NCI-H524 treated with DMSO at 0.1 percent for 48 hours (cell line): ENCODE measurements around the gene S100PBP.

Source experiments
- DNase-seq: peaks from one replicate; lab custom pipeline; 2025; lab: John Stamatoyannopoulos, UW

S100PBP gene

DNA sequence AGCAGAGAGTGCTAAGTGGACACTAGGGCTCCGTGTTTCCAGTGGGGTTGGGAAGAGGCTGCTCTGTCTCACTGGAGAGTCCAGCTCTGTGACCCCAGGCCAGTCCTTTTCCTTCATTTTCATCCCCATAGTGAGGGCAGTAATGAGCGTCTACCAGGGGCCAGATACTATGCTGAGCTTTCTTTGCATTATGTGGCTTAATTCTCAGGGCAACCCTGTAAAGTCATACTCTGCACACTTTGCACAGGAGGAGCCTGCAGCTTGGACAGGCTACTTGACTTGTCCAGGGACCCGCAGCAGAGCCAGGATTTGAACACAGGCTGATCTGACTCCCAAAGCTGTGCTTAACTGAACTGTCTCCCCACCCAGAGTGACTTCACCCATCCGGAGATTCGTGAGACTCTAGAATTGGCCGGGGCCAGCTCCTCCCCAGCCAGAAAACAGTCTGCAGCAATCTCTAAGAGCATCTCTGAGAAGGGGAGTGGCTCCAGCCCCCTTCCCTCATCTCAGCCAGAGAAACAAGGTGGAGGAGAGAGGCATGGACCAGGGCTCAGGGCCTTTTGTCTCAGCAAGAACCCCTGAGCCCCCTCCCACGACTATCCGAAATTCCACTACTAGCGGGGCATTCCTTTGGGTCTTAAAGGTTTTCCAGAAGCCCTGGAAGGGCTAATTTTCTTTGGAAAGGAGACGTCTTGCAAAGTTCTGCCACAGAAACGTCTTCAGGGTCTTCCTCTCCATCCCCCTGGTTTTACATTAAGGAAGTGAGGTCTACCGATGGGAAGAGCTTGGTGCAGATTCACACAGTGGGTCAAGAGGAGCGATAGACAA is 54.1 kb downstream of the S100PBP start:
- no peak for DNase-seq

DNA sequence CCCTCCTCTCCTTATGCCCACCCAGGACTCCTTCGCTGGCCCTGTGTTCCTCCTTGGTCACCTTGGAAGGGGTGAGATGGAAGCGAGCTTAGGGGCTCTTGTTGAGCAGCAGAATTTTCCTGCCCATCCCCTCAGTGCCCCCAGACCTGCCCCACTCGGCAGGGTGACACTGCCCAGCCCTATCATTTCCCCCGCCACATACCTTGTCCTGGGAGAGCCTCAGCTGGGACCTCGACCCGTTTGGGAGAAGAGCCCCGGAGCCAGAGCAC is 54.7 kb downstream of the S100PBP start:
- DNase-seq = no peak

DNA sequence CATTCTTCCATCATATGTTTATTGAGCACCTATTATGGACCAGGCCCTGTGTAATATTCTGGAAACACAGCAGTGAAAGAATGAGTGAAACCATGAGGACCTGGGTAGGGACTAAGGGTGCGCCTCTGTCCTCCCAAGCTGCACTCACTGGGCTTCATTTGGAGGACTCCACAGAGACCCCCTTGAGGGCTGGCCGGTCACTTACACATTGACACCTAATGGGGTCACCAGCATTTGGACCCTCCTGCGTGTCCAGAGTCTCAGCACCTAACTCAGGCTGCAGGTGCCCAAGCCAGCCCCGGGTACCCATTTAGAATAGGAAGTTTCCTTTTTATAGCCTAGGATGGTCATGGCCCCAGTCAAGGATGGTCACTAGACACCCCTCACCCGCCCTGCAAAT is 56.0 kb downstream of the S100PBP start:
- no peak for DNase-seq

DNA sequence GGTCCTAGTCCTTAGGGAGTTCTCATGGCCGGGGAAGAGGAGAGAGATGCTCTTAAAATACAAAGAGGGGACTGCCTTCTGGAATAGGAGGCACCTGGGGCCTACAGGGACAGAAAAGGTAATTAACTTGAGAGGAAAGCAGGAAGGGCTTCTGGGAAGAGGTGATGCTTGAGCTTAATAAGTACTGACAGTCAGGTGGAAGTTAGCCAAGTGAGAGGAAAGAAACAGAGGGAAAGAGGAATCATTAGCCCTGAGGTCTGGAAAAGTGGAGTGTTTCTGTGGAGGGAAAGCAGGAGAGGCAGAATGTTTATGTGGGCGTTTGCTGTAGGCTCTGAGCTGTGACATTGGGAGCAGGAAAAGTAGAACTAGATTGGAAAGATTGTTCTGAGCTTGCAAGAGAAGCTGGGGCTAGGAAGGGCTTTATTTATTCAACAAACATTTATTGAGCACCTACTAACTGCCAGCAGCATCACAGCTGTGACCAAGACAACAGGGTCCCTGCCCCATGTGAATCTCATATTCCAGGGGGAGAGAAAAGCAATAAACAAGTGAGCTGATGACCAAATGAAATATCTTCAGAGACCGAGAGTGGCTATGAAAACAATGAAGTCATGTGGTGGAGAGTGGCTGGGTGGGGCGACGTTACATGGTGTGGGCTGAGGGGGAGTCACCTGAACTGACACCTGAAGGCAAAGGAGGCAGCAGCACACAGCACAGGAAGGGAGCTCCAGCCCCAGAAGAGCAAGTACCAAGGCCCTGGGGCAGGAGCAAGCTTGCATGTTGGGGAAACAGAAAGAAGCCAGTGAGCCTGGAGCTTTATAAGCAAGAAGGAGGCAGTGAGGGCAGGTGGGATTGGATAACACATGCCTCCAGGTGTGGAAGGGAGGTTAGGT is 57.7 kb downstream of the S100PBP start:
- no peak for DNase-seq

DNA sequence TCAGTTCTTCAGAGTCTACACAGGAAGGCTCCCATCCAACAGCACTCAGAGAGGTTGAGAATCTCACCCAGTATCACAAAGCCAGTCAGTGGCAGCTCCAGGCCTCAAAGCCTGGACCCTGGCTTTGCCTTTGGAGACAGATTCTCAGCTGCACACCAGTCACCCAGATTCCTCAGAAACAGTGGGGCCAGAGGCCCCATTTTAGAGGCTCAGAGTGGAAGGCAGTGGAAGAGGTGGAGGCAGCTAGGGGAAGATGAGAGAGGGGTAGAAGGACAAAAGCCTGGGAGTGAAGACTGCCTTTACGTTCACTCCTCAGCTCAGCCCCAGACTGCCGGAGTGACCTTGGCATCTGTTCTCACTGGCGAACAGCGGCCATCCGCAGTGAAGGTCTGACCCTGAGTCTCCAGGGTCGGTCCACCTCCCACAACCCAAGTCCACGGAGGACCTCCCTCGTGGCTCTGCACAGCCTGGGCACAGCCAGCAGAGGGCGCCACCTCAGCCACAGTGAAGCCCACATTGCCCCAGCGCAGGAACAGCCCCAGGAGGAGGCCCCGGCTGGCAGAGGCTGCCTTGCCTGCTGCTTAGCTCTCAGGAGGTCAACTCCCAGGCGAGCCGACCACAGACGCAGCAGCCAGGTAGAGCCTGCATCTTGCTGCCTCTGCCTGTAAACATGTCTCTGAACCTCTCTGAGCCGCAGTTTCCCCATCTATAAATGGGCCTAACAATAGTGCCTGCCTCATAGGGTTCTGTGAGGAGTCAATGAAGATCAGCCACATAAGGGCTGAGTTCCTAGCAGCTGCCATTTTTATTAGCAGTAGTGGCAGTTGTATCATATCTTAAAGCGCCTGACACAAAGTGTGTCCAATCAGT is 59.1 kb downstream of the S100PBP start:
- DNase-seq = no peak

DNA sequence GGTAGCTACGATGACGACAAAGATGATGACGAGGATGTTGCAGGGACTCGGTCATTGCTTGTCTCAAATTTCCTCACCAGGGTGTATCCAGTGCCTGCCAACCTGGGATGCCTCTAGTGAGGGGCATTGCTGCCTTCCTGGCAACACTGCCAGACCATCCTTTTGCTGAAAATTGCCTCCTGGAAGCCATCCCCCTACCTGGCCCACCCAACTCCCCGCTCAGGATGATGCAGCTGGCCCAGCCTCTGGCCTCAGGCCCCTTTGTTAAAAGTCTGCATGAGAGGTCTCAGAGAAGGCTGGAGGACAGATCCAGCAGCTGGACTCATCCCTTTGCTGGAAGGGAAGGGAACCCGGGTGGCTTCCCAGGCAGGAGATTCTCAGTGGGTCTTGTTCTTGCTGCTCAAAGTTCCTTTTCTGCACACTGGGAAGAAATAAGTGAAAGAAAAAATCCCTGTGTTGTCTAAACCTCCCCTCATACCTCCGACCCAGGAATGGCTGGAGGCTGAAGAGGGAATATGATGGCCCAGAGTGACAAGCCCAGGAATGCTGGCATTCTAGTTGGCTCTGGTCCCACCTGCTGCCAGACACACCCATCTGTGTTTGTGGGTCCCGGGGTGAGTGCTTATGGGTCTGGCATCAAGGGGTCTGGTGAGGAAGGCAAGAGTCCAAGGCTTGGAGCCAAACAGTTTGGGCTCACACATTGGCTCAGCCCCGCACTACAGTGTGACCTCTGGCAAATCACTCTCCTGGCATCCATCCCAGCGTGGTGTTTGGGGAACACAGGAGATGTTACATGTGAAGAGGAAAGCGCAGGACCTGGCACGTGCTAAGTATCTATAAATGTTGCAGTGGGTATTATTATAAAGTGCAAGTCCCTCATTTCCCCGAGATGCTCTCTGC is 60.0 kb downstream of the S100PBP start:
- no peak for DNase-seq

DNA sequence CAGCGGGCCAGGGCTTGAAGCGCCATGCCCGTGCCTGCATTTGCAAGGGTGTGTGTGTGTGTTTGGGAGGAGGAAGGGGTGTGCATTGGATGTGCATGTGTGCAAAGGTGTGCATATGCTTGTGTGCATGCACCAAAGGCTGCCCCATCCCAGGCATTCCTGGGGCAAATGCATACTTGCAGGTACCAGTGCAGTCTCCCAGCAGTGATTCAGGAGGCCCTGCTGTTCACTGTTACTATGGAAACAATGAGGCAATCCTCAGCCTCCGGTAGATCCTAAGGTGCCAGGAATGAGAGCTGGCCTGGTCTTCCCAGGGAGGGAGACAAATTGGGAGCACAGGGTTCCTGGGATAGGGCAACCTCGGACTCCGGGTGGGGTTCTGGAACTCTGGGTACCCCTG is 60.7 kb downstream of the S100PBP start:
- no peak for DNase-seq

DNA sequence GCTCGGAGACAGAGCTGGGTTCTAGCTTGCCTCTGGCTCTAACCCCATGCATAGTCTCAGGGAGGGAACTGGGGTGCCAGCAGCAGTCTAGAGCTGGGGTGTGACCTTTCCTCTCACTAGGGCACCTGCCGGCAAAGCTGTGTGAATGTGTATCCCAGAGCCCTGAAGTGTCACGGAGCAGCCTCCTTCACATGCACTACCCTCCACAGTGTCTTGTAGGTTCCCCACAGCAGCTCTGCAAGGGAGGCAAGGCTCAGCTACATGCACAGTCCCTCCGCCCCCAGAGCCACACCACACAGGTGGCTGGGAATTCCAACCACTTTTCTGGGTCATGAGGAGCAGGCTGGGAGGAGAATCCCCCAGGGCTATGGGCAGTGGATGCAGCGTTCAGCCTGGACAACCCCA is 61.2 kb downstream of the S100PBP start:
- no peak for DNase-seq

DNA sequence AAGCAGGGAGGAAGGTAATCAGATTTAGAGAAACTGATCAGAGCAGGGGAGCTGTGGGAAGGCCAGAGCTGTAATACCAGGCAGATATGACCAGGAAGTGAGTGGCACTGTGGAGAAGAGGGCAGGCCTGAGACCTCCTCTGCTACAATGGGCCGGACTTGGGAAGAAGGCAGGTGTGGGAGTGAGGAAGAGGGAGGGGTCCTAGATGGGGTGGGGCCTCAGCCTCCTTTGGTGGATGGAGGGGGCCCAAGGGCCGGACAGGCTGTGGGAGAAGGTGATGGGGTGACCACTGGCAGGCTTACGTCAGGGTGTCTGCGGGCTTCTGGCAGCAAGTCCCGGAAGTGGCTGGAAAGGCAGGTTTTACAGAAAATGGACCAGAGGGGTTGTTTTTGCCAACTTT is 63.8 kb downstream of the S100PBP start:
- DNase-seq = no peak

DNA sequence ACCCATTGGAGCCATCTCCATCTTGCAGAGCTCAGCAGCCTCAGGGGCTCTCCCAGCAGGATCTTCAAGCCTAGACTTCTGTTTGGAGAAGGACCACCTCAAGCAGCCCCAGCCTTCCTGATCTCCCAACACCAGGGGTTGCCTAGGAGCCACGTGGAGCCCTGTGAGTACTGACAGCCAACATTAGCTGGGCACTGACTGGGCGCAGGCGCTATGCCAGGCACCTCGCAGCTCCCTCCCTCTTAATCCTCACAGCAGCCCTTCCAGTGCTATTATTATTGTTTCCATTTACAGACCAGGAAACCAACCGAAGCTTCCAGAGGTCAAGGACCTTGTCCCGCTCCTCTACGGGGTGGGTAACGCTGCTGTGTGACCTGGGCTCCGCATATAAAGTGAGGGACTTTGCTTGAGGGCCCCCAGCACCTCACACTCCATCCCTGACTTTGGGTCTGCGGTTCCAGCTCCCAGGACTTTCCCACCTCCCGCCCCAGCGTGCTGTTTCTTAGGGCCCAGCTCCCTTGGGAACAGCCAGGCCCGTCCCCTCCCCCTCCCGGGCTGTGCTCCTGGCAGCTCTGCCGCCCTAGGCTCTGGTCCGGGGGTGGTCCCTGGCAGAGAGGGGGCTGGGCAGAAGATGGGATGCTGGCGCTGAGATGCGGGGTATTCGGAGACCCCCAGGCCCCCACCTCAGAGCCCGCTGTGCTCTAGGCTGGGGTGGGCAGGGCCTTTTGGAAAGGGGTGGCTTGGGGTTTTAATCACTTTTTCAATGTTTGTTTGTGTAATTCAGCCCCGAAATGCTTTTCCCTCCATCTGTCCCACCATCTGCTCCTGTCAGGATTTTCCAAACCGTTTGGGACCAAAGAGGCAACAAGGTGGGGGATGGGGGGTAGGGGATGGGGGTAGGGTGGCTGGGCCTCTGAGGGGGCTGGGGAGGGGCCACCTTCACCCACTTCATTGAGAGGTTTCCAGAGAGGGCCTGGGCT is 64.7 kb downstream of the S100PBP start:
- peak; percentile 87 for DNase-seq

DNA sequence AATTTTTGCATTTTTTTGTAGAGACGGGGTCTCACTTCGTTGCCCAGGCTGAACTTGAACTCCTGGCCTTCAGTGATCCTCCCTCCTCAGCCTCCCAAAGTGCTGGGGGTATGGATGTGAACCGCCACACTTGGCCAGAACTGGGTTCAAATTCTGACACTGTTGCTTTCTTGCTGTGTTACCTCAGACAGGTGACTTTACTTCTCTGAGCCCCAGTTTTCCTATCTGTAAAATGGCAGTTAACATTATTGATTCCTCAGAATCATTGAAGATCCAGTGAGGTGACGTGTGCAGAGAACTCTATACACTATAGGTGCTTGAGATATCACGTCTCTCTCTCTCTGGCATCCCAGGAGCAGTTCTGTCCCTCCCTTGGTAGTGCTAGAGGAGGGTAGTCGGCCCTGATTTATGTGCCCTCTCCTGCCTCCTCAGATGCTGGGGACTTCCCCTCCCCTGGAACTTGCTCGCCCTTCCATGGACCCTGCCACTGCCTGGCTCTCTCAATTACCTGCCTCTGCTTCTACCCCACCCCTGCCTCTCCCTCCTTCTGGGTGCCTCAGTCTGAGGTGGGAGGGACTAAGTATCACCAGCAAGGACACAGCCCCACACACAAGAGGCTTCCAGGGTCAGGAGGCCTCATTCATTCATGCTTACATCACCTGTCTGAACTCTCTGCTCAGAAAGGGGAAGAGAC is 66.0 kb downstream of the S100PBP start:
- DNase-seq = no peak

DNA sequence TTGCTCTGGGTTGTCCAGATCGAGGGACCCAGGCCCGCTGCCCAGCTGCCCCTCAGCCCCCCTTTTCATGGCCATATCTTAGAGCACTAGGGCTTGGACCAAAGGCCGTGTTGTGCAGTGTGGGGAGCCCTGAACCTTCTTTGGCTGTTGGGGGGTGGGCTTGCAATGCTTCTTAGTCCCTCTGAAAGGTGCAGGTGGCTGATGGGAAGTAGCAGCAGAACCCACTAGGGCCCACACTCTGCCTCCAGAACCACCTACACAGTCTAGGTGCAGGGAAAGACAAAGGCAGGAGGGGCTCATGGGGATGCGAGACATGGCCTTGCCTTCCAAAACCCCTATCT is 66.5 kb downstream of the S100PBP start:
- no peak for DNase-seq

DNA sequence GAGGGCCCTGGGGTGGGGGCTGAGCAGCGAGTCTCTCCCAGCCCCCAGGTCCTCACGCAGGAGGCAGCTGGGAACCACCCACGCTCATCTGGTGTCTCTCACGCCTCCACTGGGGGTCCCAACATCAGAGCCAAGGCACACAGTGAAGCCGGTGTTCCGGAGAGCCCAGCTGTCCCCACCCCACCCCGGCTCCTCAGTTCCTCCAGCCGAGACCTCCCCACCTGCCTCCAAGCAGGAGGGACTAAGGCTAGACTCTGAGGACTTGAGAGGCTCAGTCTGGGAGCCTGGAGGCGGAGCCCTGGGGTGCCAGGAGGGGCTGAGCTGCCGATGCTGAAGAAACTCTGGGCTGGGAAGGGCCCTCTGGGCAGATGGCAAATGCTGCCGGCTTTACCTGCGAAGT is 67.3 kb downstream of the S100PBP start:
- DNase-seq = peak; percentile 81

DNA sequence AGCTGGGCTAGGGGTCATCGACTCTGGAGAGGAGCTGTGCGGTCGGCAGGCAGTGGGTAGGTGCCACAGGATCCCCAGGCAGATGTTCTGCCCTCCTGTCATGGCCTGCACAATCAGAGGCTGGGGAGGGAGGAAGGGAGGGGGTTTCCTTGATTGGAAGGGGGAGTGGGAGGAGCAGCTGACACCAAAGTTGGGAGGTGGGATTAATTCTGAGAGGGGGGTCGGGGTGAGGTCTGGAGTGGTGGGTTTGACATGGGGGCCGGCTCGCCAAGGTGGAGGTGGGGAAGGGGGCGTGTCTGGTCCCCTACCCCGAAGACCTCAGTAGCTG is 68.2 kb downstream of the S100PBP start:
- no peak for DNase-seq

DNA sequence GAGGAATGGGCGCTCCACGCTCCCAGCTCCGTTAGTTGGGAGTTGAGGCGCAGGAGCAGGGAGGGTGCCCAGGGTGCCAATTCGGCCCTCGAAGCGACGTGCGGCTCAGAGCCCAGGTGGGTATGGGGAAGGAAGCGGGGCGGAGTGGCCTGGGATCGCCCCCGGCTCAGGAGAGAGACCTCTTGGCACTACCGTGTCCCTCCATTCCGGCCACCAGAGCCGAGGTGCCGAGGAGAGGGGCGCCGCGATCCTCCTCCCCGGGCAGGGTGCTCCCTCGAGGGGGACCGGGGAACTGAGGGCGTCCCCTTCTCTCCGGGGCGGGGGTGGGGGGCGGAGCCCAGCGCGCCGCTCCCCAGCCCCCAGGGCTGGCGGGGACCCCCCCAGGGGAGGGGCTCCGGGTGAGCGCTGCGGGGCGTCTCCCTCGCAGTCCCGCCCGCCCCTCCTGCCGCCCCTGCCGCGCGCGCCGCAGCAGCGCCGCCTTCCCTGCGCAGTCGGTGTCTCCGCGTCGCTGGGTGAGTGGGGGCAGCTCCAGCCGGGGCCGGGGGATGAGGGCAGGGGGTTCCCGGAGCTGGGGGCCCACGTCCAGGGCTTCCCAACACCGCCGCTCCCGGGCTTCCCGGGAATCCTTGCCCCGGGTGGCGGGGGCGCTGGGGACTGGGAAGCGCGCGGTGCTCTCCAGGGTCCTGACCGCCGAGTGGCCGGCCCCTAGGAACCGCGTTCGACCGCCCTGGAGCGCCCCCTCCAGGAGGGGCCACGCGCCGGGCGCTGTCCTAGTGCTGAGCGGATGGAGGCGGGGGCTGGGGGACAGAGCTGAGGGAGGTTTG is 68.8 kb downstream of the S100PBP start, which contains the start of gene HPCA:
Gene HPCA, plus strand, starts transcription at position 488 of the 824 bp plus-strand sequence. CDS start 2,408 bp downstream, outside the sequence.
- DNase-seq = no peak

DNA sequence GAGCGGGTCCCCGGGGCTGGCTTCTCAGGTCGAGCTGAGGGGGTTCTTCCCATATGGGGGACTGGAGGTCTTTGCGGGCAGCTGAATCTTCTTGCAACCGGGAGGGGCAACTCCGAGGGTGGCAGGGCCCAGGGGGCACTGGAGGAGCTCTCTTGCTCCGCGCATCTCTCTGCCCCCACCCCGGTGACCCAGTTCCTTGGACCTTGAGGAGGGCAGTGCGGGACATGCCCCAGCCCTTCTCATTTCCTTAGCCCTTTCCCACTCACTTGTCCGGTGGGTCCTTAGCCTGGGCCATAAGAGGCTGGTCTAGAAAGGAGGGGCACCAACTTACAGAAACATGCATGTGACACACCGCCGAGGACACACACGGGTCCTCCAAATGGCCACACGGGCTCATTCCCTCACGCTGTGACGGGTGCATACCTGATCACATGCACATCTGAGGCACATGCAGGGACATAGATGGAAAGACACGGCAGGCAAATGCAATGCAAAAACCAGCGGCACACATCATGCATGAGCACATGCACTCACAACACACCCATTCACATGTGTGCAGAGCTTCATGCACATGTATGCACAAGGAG is 69.5 kb downstream of the S100PBP start:
- DNase-seq = no peak

DNA sequence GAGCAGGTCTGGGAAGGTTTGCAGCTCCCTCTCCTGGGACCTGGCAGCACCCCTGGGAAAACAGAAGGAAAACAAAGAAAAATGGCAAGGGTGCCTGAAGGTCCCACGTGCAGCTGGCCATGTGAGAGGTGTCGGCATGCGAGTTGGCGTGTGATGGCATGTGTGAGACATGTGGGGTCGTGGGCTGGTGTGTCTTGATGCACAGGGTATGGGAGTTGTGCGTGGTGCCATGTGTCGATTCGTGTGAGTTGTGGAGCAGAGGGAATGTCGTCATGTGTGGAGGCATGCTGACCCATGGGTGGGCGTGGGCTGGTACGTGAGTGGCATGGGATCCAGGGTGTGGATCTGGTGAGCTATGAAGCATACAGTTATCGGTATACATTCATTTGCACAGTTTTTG is 70.2 kb downstream of the S100PBP start:
- DNase-seq = no peak

DNA sequence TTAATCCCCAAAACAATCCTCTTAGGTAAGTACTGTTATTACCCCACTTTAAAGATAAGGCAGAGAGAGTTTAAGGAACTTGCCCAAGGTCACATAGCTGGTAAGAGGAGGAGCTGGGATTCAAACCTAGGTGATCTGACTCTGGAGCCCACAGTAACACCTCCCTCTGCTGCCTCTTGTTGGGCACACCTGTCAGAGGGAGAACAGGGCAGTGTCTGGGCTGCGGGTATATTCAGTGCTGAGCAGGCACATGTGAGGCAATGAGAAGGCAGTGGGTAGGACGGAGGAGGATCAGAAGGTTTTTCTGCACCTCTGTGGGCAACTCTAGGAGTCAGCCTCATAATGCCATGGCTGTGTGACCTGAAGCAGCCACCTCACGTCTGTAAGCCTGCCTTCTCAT is 70.7 kb downstream of the S100PBP start:
- no peak for DNase-seq
